DMS 273 (cell line): ENCODE results near the gene IKZF2.

ENCODE experiments used
- DNase-seq: peaks from one replicate; lab custom pipeline; 2025; ENCODE audit not compliant: unreplicated experiment; lab: John Stamatoyannopoulos, UW

Gene IKZF2

GRCh38 chr2:212962691-212963090, 188.7 kb downstream of the IKZF2 start:
- DNase-seq, result no peak

DNA sequence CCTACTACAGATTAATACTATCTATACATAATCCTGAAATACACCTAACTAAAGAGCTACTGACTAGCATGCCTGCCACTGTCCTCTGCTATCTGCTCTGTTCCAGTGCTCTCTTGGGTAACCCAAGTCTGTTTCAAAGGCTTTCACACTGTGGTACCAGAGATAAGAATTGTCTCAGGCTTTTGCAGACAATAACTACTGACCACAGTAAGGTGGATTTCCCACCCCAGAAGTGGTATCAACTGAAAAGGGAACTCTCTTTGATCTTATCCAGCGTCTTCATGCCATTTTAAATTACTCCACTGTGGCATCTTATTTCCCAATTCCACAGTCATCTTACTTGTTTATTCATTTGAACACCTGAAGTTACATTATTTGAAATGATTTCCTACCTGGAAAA, 190.2 kb downstream of the IKZF2 start:
- DNase-seq, result no peak

DNA sequence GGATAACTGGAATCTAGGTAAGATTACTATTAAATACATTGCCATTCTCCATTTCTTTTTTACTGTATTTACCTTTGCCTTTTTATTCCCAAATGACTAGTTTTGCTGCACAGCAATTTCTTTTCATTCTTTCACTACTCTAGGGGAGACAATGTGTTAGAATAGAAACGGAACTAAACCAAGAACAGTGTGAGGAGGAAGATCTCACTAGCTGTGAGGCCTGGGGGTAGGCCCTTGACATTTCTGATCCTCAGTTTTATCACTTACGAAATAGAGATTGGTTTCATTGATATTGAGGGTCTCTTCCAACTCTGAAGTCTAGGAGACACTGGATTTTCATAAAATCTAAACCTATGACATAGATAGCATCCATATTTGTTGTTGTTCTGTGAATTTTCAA, 191.1 kb downstream of the IKZF2 start:
- DNase-seq, result no peak

DNA sequence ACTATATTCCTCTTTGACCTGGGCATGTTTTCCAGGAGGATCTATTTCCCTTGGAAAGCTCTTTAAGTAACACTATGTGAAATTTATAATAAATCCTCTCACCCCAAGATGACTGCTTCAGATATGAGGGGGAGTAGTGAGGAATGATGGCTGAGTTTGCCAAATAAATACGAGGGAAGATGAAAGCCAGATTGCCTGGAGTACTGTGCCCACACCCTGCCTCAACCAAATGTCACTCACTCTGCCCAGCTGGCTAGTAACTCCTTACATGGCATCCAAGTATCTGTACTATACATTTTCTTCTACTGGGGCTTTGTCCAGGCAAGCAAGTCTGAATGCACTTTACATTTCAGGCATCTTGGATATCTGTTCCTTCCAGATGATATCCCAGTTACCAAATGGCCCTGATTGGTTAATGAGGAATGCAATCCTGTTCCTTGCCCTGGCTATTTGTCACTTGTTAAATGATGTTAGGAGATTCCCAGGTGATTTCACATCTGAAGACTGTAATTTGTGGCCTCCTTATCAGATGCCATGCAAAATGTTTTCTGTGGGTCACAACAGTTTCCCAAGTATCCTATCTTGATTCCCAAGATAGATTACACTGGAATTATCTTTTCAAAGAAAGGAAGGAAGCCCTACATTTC, 191.8 kb downstream of the IKZF2 start:
- peak; percentile 52 for DNase-seq

DNA sequence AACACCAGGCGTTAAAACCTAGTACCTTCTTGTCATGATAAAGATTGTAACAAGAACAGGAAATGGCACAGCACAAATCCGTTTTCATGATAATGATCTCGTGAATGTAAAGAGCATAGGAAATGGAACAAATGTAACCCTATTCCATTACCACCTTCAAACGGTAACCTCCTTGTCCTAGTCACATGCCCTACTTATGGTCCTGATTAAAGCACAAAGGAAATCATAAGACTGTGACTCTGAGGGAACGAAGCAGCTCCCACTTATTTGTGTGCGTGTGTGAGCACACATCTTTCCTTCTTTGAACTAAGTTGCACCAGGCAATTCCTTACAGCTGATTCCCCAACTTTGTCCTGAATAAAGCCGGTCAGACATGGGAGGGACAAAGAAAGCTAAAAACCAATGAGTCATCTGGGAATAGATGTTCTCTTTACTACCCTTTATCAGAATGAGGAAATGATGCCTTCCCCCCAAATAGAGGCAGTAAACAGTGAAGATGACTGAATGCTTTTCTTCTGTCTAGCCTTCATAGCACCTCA, 192.6 kb downstream of the IKZF2 start:
- DNase-seq, result no peak

DNA sequence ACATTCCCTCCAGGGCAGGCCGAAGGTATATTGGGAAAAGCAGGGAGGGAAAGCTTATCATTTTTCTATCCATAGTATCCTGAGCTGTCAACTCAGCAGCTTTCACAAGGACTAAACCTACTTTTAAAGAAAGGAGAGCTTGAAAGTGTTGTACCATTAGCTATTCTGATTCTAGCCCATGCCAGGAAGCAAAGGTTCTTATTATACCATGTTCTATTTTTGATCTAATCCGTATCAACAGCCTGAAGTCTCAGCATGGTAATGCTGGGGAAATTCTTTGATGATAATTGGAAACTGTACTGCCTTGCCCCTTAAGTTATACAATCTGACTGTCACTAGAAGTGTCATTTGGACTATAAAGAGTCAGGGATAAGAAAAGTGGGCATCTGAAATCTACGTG, 193.3 kb downstream of the IKZF2 start:
- no peak for DNase-seq

GRCh38 chr2:212957624-212958023, 193.8 kb downstream of the IKZF2 start:
- DNase-seq, result no peak

DNA sequence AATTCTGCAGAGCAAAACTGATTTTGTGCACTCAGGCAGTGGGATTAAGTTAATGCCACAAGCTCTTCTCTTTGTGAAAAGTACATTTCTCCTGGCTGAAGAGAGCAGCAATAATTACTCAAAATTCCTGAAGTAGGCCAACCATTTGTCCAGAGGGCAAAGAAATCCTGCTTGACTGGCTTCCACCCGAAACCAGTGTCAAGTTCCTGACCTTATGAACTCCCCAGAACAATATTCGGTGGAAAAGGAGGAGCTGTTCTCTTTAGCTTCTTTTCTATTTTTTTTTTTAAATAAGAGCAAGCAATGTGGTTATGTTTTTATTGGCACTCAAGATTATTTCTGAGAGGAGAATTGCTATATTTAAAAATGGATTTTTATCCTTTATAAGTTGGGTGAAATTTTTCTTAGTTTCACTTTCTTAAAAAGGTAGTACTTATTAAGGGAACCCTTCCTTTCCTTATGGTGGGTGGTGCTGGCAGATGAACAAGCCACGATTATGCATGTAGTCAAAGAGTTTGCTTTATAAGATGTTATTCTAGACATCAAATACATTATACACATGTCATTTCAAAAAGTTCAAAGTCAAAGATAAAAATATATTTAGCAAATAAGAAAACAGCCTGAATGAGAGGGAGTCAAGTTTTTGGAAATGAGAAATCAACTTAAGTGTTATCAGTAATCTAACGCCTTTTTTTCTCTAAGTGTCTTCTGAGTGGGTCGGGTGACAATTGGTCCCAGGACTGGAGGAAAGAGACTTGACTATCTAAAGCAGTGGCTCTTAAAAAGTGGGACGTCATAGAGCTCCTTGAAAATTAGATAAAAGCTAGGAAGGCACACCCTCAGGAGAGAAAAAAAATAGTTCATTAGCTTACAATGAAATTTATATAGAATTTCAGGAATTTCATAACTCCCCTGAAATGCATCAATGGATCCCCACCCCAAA, 194.5 kb downstream of the IKZF2 start:
- DNase-seq, result no peak

DNA sequence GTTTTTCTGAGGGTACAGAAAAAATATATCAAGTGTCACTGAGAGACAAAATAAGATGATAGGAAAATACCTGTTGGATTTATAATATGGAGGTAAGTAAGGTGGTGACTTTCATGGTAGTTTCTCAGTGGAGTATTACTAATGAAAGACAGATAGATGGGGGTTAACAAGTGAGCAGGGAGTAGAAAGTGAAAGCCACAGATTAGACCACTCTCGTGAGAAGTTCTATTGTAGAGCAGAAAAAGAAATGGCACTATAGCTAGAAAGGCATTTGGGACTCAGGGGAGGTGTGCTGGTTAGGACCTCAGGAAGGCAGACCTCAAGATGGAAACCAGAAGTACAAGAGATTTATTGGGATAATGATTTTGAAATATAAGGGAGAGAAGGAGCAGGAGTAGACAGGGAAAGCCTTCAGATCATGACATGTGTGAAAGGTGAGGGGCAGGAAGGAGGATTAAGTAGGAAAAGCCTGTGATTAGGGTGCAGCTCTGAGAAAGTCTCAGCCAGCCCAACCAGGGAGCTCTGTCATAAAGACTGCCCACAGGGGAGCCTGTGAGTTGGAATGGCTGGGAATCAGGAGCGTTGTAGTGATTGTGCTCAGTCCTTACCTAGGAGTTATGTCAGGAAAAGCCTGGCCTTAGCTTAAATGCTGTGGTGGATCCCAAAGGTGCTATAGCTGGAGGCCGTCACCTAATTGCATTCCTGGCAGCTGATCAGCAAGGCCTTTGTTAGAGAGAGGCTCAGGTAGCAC, 198.1 kb downstream of the IKZF2 start:
- no peak for DNase-seq

DNA sequence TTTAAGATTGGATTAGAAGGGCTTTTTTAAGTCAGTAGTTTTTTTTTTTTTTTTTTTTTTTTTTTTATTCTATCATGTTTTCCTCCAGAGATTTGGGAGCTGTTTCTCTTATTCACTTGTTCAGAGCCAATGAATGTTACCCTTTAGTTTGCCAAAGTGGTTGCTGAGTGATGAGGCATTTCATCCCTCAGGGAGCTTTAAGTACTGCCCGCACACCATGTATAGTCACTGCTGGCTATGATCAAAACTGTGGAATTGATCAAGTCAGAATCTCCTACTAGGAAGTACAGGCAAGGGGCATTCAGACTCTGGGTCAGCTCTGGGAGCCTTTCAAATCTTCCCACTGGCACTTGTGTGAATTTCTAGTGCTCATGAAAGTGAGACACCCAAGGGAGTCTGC, 201.6 kb downstream of the IKZF2 start:
- no peak for DNase-seq
